WI38 (cell line): ENCODE measurements around the gene SCN1A.
"Not testable (repeated sequence)": the region's sequence is repeated elsewhere in the genome, so short reads cannot be mapped to it uniquely, and the experiment has no call there.

ENCODE experiments used
- H3K4me3 ChIP-seq: 2 replicates; pipeline ENCODE4 v1.5.1; 2011; ENCODE audit warnings: low read depth, mild to moderate bottlenecking, control low read depth, low read length
- CTCF ChIP-seq: IDR thresholded peaks from 2 replicates; pipeline ENCODE4 v1.5.1; 2012; ENCODE audit warnings: low read depth, mild to moderate bottlenecking, control low read depth, low read length

The SCN1A gene

GRCh38 chr2:165990846-165991245 lies 137.0 kb downstream of the SCN1A start:
- no peak for TF ChIP-seq CTCF
- no peak overlapping the region for H3K4me3 ChIP-seq

- H3K4me3 ChIP-seq = no peak overlapping the region
- TF ChIP-seq CTCF = no peak
Measured at GRCh38 chr2:165989851-165990250, 138.0 kb downstream of the SCN1A start.

- no peak for TF ChIP-seq CTCF
- no peak overlapping the region for H3K4me3 ChIP-seq
Measured at GRCh38 chr2:165985120-165985519, 142.7 kb downstream of the SCN1A start.

GRCh38 chr2:165972161-165972560 lies 155.7 kb downstream of the SCN1A start:
- not testable (repeated sequence) for H3K4me3 ChIP-seq

GRCh38 chr2:165970663-165971062 lies 157.2 kb downstream of the SCN1A start:
- TF ChIP-seq CTCF = no peak
- no peak overlapping the region for H3K4me3 ChIP-seq

- no peak for TF ChIP-seq CTCF
- no peak overlapping the region for H3K4me3 ChIP-seq
Measured at GRCh38 chr2:165969227-165969626, 158.6 kb downstream of the SCN1A start.

- H3K4me3 ChIP-seq = no peak overlapping the region
- no peak for TF ChIP-seq CTCF
Measured at GRCh38 chr2:165967746-165968145, 160.1 kb downstream of the SCN1A start.

- no peak for TF ChIP-seq CTCF
- H3K4me3 ChIP-seq = no peak overlapping the region
Measured at GRCh38 chr2:165961818-165962217, 166.0 kb downstream of the SCN1A start.
